ENCODE data around the gene POLL.

- TF ChIP-seq, protein P1, sequence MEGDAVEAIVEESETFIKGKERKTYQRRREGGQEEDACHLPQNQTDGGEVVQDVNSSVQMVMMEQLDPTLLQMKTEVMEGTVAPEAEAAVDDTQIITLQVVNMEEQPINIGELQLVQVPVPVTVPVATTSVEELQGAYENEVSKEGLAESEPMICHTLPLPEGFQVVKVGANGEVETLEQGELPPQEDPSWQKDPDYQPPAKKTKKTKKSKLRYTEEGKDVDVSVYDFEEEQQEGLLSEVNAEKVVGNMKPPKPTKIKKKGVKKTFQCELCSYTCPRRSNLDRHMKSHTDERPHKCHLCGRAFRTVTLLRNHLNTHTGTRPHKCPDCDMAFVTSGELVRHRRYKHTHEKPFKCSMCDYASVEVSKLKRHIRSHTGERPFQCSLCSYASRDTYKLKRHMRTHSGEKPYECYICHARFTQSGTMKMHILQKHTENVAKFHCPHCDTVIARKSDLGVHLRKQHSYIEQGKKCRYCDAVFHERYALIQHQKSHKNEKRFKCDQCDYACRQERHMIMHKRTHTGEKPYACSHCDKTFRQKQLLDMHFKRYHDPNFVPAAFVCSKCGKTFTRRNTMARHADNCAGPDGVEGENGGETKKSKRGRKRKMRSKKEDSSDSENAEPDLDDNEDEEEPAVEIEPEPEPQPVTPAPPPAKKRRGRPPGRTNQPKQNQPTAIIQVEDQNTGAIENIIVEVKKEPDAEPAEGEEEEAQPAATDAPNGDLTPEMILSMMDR (IDR thresholded peaks at IDR 0.05; ENCODE audit: poor library complexity): no peak
- no peak for TF ChIP-seq EZH2phosphoT487 (IDR thresholded peaks at IDR 0.05; ENCODE audit: low read depth, severe bottlenecking, unreplicated experiment)
These were observed 7.8 kb upstream of the POLL start for GRCh38 chr10:101595591-101596433.

Data from hepatocyte (in vitro differentiated cells).